NCI-H1436 (cell line): Measurements from ENCODE around the gene SDR42E1.
A peak's percentile ranks its signal among the peaks of the same experiment; 100 is the strongest.
"Not testable (repeated sequence)": the region's sequence is repeated elsewhere in the genome, so short reads cannot be mapped to it uniquely, and the experiment has no call there.

ENCODE experiments used
- DNase-seq: peaks from one replicate; lab custom pipeline; 2025; lab: John Stamatoyannopoulos, UW

SDR42E1 gene

DNA sequence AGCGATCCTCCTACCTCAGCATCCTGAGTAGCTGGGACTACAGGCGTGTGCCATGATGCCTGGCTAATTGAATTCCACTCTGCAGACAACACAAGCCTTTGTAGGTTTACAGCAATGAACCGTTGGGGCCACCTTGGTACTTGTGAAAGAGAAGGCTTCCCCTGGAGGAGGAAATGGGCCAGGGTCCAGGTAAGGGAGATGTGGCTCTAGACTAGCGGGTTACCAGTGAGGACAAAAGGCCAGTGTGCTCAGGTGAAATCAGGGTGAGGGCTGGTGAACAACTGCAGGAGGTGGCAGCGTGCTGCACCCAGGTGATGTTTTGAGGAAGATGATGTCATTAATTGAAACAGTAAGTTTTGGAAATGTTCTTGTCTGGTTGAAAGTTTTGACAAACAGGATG, 6.7 kb downstream of the SDR42E1 start:
- DNase-seq, result no peak

DNA sequence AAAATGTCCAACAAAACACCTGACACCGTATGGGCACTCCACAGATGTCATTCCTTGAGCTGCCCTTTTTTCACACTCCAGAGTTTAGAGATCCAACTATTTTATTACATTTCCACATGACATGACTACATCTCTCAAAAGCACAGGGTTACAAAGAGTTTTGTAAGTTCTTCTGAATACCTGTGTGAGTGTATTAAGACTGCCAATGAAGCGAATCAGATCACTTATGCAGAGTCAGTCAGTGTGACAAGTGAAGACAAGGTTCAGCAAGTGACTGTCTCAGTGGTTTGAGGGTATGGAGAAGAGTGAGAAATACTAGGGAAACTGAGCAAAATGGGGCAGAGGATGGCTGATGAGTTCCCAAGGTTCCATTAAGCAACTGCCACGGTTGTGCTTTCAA, 8.4 kb downstream of the SDR42E1 start:
- DNase-seq, result no peak

- no peak for DNase-seq
Measured at GRCh38 chr16:81997738-81998137, 13.5 kb downstream of the SDR42E1 start.

GRCh38 chr16:81996664-81997509, 14.4 kb downstream of the SDR42E1 start:
- no peak for DNase-seq

DNA sequence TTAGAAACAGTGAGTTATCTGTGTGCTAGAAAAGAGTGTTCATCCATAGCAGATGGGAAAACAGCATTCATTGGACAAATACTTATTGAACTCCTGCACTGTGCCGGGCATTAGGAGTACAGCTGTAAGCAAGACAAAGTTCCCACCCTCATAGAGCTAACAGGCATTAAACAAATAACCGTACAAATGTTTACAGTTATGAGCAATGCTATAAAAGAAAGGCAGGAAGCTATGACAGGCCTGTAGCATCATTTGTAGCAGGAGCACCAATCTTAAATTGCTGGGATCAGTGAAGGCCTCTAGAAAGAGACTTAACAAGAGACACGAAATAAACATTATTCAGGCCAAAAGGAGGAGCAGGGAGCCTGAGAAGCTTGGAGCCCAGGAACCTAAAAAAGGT, 15.6 kb downstream of the SDR42E1 start:
- DNase-seq, result no peak

GRCh38 chr16:81994485-81994884, 16.8 kb downstream of the SDR42E1 start:
- no peak for DNase-seq

- DNase-seq, result no peak
Measured at GRCh38 chr16:81992859-81993258, 18.4 kb downstream of the SDR42E1 start.

DNA sequence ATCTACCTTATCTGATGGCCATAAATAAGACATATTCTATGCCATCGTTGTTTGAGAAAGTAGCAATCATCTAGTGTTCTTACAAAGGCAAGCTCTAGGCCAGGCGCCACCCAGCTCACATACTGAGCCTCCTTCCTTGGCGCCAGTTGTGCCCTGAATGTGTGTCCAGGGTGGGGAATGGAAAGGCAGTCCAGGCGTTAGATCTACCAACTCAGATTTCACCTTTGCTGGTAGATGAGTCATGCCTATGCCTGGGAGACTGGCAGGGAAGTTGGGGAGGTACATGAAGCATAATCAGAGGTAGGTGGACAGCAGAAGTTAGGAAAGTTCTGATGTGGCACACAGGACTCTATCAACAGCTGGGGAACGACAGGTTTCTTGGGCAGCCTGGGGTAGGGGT, 23.6 kb downstream of the SDR42E1 start:
- no peak for DNase-seq

- DNase-seq, result no peak
Measured at GRCh38 chr16:81987121-81987520, 24.1 kb downstream of the SDR42E1 start.

GRCh38 chr16:81977335-81977942, 33.8 kb downstream of the SDR42E1 start:
- not testable (repeated sequence) for DNase-seq

DNA sequence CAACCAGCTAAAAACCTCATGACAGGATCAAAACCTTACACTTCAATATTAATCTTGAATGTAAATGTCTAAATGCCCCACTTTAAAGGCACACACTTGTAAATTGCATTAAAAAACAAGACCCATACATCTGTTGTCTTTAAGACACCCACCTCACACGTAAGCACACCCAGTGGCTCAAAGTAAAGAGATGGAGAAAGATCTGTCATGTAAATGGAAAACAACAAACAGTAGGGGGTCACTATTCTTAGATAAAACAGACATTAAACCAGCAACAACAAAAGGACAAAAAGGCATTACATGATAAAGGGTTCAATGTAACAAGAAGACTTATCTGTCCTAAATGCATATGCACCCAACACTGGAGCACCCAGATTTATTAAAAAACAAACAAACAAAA, 35.6 kb downstream of the SDR42E1 start:
- DNase-seq, result no peak

DNA sequence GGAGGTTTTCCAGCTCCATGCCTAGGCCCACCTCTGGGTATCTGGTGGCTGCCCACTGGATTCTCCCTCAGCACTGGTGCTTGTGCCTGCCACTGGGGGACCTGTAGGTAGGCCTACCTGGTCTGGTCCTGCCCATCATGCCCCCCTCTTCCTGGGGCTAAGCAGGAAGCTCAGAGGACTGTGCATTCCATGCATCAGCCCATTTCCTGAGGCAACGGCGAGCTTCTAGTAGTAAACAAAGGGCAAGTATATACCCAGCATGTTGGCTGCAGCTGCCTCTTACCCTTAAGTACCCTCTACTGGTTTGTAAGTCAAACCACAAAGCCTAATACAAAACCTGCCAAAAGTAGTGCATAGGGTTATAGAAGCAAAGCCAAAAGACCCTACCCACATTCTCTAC, 37.5 kb downstream of the SDR42E1 start:
- no peak for DNase-seq

GRCh38 chr16:81971853-81972252, 39.4 kb downstream of the SDR42E1 start:
- DNase-seq, result no peak

- no peak for DNase-seq
Measured at GRCh38 chr16:81967358-81967757, 43.9 kb downstream of the SDR42E1 start.

DNA sequence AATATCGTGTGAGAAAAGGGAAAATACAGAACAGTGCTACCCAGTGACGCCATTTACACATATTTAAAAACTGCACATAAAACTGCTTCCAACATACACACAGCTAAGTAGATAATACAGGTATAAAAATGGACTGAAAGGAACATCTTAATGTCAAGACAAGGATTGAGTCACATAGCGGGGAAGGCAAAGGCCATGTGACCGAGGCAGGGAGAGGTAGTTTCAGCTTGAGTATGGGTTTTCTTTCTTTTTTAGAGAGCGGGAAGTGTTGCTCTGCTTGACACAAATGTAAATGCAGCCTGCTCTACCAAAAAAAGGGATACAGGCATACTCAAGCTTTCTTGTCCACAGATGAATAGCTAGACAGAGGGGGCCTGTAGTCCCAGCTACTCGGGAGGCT, 46.5 kb downstream of the SDR42E1 start:
- DNase-seq, result no peak

DNA sequence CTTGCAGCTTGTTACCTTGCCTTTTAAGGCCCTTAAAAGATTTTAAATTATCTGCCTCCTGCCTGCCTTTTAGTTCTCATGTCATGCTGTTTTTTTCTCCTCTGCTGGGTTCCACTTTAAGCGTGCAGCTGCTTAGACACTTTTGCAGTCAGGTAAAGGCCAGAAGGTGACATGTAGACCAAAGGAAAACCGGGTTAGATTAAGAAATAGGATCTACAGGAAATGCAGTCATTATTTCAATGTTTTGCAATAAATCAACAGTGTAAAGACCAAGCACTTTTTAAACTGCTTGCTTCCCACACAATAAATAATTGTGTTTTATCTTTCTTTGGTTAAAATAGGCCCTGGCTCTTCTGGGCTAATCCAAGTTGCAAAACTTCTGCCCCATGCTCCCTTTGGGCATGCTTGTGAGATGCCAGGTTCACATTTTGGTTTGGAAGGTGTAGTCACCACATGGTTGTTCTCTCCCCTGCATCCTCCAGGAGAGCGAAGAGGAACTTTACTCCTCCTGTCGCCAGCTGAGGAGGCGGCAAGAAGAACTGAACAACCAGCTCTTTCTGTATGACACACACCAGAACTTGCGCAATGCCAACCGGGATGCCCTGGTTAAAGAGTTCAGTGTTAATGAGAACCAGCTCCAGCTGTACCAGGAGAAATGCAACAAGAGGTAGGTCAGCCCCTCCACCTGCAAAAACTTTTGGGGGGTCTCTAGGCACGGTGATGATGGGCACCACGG, 54.9 kb downstream of the SDR42E1 start:
- no peak for DNase-seq

- DNase-seq, result no peak
Measured at GRCh38 chr16:81951564-81951963, 59.7 kb downstream of the SDR42E1 start.

GRCh38 chr16:81946206-81946605, 65.1 kb downstream of the SDR42E1 start:
- DNase-seq, result no peak

- DNase-seq, result no peak
Measured at GRCh38 chr16:81945665-81946064, 65.6 kb downstream of the SDR42E1 start.

DNA sequence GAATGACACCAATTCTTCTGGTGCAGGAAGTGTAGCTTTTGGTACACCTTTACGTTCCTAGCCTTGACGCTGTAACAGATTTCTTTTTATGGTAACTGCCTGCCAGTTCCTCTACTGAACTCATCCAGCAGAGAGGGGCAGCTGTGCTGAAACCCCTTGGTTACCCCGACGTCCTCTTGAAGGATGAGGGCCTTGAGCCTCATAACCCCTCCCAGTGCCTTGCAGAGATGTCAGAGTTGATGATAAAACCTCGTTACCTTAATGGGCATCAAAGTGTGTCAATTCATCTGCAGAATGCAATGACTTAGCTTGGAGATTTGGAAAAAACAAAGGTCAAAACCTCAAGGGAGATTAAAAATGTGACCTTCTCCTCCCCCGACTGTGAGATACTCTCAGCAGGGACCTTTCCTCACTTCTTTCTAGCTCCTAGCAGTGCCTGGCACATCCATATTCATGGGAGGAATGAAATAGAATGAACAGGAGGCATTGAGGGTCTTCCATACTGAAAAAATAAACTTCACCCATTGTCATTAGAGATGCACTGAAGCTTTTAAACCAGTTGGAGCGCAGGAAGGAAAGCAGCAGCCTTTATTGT, 69.2 kb downstream of the SDR42E1 start:
- no peak for DNase-seq

DNA sequence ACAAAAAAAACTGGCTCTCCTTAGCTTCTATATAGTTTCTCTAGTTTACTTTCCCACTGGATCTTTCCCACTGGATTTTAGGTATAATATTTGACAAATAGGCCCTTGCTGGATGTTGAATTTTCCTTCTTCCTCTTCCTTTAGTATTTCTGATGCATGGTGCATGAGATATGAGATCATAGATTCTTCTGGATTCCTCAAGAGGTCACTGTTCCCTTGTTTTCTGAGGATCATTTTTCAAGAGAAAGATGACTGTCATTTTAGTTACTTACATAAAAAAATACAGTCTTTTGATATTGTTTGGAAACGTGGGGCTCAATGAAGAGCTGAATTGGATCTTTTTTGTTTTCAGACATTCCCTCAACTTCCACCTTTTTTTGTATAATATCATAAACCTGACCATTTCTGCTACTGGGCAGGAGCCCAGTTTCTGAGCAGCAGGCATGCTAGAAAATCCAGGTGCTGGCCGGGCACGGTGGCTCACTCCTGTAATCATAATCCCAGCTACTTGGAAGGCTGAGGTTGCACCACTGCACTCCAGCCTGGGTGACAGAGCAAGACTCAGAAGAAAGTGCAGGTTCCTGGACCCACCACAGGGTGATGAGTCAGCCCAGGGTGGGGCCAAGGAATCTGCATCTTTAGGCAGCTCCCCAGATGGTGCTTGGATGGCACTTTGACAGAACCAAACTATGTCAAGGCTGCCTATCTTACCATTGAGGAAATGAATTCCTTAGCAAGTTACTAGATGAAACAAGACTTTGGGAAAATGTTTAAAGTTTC, 70.3 kb downstream of the SDR42E1 start:
- DNase-seq, result peak; percentile 41
